Ovary (tissue), 9 donors: ENCODE results near the gene TULP4. TPM values are rescaled to one million over a fixed set of nuclear protein-coding genes. Genes with fewer than 3 reads are reported as not detected.

Source experiments
- DNase-seq, 5 donors: peaks; one replicate each; pipeline ENCODE4 v3.0.0-alpha.2; 2019 to 2020
- H3K27ac ChIP-seq, 2 donors: fragments of 200-600 bp; one replicate each; pipeline versions ENCODE4 v1.5.1 to v1.8.0; 2019 to 2022
- H3K27me3 ChIP-seq: fragments of 200-600 bp; one replicate; pipeline ENCODE4 v1.8.0; 2022
- H3K36me3 ChIP-seq: fragments of 200-600 bp; sonication (generic); one replicate; pipeline ENCODE4 v1.5.1; 2019
- H3K4me1 ChIP-seq: one replicate; pipeline ENCODE4 v1.8.1; 2013; ENCODE audit warnings: mild to moderate bottlenecking, moderate library complexity; ENCODE audit not compliant: insufficient read depth
- H3K4me3 ChIP-seq: fragments of 200-600 bp; sonication (generic); one replicate; pipeline ENCODE4 v1.5.1; 2017
- H3K9me3 ChIP-seq, 2 donors: fragments of 200-600 bp in 1 of 2; sonication (generic) in 1 of 2; one replicate each; pipeline versions ENCODE4 v1.5.1 to v1.8.1; 2013 to 2019; ENCODE audit warnings: mild to moderate bottlenecking in 1 of 2, moderate library complexity in 1 of 2
- CTCF ChIP-seq, 3 donors: fragments of 450-650 bp in 2 of 3; fragments of 200-600 bp in 1 of 3; IDR thresholded peaks; one replicate each; pipeline versions ENCODE4 v1.5.1 to v1.8.0; 2016 to 2022; ENCODE audit warnings: antibody characterized with exemption in 3 of 3, mild to moderate bottlenecking in 1 of 3
- EP300 ChIP-seq: sonication (generic); formaldehyde crosslinking; IDR thresholded peaks from one replicate; pipeline ENCODE4 v1.6.1; 2017; ENCODE audit warnings: antibody characterized with exemption
- POLR2A ChIP-seq: fragments of 450-650 bp; IDR thresholded peaks from one replicate; pipeline ENCODE4 v1.6.1; 2017; ENCODE audit warnings: antibody characterized with exemption, mild to moderate bottlenecking, moderate library complexity
- WGBS, 3 donors: extraction: QIAGEN DNeasy Blood & Tissue Kit in 1 of 3; methylation state at CpG; one replicate each; pipeline versions ENCODE4 v1.1.5 to v1.1.7; 2013 to 2017; 5-methylcytosine and 5-hydroxymethylcytosine counted together
- intact Hi-C, 4 donors: fragments of 100-400 bp; cut with DNase I; formaldehyde crosslinking; loops; one replicate each; pipeline versions ENCODE4 v1.11.0 to v1.15.1; 2022 to 2023
- polyA plus RNA-seq, 2 donors: library from polyadenylated mRNA; stranded (reverse); fragments of 200-250 nt in 1 of 2; fragments of 350-450 nt in 1 of 2; fragmentation: Illumina TruSeq in 1 of 2; extraction: RNeasy Lipid Tissue Mini Kit (QIAGEN cat#74804) in 1 of 2; gene quantifications; one replicate each; pipeline ENCODE4 v1.2.3, GENCODE V29; 2013 to 2014
- total RNA-seq, 7 donors: library from RNA; depleted of rRNA in 2 of 7; stranded (reverse); fragments of >200 nt in 2 of 7; fragmentation: NEBNext Ultra II Directional in 3 of 7; extraction: Animal tissue kit (Norgen Biotek cat#: 25700) in 3 of 7; gene quantifications; one replicate each; pipeline versions ENCODE4 v1.1.0 to v1.2.4, GENCODE V29; 2016 to 2023
- donor health status: DM: no; HTN: no; CAD: no; lungs with moderate emphysema.
- donor health status: DM: no; HTN: no; CAD: no.
- donor health status: Bipolar disorder and iron deficiency.
- donor health status: DM: yes; HTN: yes; CAD: no.
- donor health status: DM: no; HTN: no; CAD: no.
- donor health status: DM: yes; HTN: yes; CAD: no.

Gene TULP4
- total and polyA plus RNA-seq, 9 donors, result 7.5 to 152 (median 92.6) TPM

GRCh38 chr6:158545043-158545966, 233.0 kb downstream of the TULP4 start:
- Histone ChIP-seq H3K4me3 (no peak overlapping the region), H3K36me3 (no peaks in the 10 kb centered on the region), H3K4me1 (no peaks in the 10 kb centered on the region), H3K27ac (no peak overlapping the region), H3K9me3 (no peaks in the 10 kb centered on the region), H3K27me3 (no peaks in the 10 kb centered on the region)
- WGBS, 3 donors, result 81 to 83% (median 82%) methylated on average over 30 of the region's 30 CpGs
- no peak for DNase-seq
- TF ChIP-seq CTCF (IDR thresholded peaks at IDR 0.05), result no peak
- TF ChIP-seq EP300, result no peak
- no peak for TF ChIP-seq POLR2A
- intact Hi-C loops, result no loop called here

- H3K27ac ChIP-seq, result no peak overlapping the region
- DNase-seq, result no peak
- H3K27me3 ChIP-seq, result no peaks in the 10 kb centered on the region
- intact Hi-C loops, result no loop called here
- TF ChIP-seq EP300 (no peak), POLR2A (no peak), CTCF (IDR thresholded peaks at IDR 0.05) (no peak)
- 78 to 85% (median 80%) methylated on average over 9 of the region's 9 CpGs for WGBS, 3 donors
- no peaks in the 10 kb centered on the region for H3K9me3 ChIP-seq
- no peaks in the 10 kb centered on the region for H3K36me3 ChIP-seq
- H3K4me3 ChIP-seq, result no peak overlapping the region
- H3K4me1 ChIP-seq, result no peaks in the 10 kb centered on the region
These were observed 236.3 kb downstream of the TULP4 start for GRCh38 chr6:158548418-158549161.

- DNase-seq, result no peak
- Histone ChIP-seq H3K36me3 (no peaks in the 10 kb centered on the region), H3K27ac (no peak overlapping the region), H3K4me3 (no peak overlapping the region), H3K27me3 (no peaks in the 10 kb centered on the region), H3K9me3 (no peaks in the 10 kb centered on the region), H3K4me1 (peaks cover 3% of the 10 kb centered on the region)
- TF ChIP-seq EP300 (no peak), POLR2A (no peak), CTCF (IDR thresholded peaks at IDR 0.05) (no peak)
- intact Hi-C loops, result no loop called here
- WGBS, 3 donors, result 71 to 77% (median 75%) methylated on average over 6 of the region's 6 CpGs
These were observed 240.0 kb downstream of the TULP4 start for GRCh38 chr6:158552055-158552795.

GRCh38 chr6:158552796-158553138, 240.5 kb downstream of the TULP4 start:
- Histone ChIP-seq H3K4me1 (peaks cover 3% of the 10 kb centered on the region), H3K4me3 (no peak overlapping the region), H3K27me3 (no peaks in the 10 kb centered on the region), H3K9me3 (no peaks in the 10 kb centered on the region), H3K27ac (no peak overlapping the region), H3K36me3 (no peaks in the 10 kb centered on the region)
- intact Hi-C loops, result no loop called here
- no peak for DNase-seq
- WGBS, 3 donors, result 90 to 92% (median 90%) methylated on average over 5 of the region's 5 CpGs
- TF ChIP-seq EP300 (no peak), POLR2A (no peak), CTCF (IDR thresholded peaks at IDR 0.05) (no peak)
